ENCODE results near the gene VOPP1.
"Not testable (repeated sequence)": the region's sequence is repeated elsewhere in the genome, so short reads cannot be mapped to it uniquely, and the experiment has no call there.

The VOPP1 gene

DNA sequence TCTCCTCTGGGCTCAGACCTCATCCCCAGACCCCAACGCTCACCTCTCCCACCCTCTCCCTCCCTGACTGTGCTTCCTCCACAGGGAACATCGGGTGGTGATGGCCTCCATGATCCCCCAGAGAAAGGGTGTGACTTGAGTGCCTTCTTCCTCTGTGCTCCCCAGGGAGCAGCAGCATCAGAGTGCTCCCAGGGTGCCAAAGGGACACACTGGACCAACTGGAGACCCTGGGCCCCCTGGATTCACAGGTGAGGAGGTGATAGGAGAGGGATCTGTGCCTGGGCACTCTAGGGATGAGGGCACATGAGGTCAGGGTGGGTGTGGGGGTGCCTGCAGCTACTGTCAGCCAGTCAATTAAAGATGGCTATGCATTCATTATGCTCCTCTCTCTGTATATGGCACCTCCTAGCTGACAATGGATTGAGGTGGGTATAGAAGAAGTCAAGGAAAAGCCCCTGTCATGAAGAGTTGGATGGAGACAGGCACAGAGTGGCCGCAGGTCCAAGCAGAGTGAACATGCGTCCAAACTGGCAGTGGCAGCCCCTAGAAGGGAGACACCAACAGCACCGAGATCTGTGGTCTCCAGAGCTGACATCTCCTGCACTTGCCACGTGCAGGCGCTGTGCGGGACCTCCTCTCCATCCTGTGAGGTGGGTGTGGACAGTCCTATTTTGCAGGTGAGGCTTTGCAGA lies 15.5 kb upstream of the VOPP1 start:
- H3K4me2 ChIP-seq (ENCODE audit: low read length), result no peak overlapping the region
- TF ChIP-seq, protein P1, sequence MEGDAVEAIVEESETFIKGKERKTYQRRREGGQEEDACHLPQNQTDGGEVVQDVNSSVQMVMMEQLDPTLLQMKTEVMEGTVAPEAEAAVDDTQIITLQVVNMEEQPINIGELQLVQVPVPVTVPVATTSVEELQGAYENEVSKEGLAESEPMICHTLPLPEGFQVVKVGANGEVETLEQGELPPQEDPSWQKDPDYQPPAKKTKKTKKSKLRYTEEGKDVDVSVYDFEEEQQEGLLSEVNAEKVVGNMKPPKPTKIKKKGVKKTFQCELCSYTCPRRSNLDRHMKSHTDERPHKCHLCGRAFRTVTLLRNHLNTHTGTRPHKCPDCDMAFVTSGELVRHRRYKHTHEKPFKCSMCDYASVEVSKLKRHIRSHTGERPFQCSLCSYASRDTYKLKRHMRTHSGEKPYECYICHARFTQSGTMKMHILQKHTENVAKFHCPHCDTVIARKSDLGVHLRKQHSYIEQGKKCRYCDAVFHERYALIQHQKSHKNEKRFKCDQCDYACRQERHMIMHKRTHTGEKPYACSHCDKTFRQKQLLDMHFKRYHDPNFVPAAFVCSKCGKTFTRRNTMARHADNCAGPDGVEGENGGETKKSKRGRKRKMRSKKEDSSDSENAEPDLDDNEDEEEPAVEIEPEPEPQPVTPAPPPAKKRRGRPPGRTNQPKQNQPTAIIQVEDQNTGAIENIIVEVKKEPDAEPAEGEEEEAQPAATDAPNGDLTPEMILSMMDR (IDR thresholded peaks at IDR 0.05; ENCODE audit: low read depth, low read length, poor library complexity, severe bottlenecking), result peak; percentile 15
- TF ChIP-seq EZH2phosphoT487 (IDR thresholded peaks at IDR 0.05; ENCODE audit: borderline replicate concordance, low read length), result no peak
- H3K27me3 ChIP-seq (ENCODE audit: control insufficient read depth, low read length), result peaks cover 42% of the 10 kb centered on the region
- H3K9me3 ChIP-seq (ENCODE audit: control insufficient read depth, insufficient read depth, low read length), result no peaks in the 10 kb centered on the region
- no peak overlapping the region for H3K4me3 ChIP-seq (ENCODE audit: low read length)
- H3K27ac ChIP-seq (ENCODE audit: low read depth, low read length), result no peak overlapping the region
- no peaks in the 10 kb centered on the region for H3F3A ChIP-seq (ENCODE audit: control insufficient read depth, insufficient read depth)
- H4K20me1 ChIP-seq (ENCODE audit: control insufficient read depth, insufficient read depth, low read depth, low read length), result no peaks in the 10 kb centered on the region
- H3K4me1 ChIP-seq (ENCODE audit: control insufficient read depth, low read length), result no peaks in the 10 kb centered on the region
- H3K79me2 ChIP-seq (ENCODE audit: control insufficient read depth, low read length), result no peaks in the 10 kb centered on the region
- H3K36me3 ChIP-seq (ENCODE audit: control insufficient read depth, low read length), result no peaks in the 10 kb centered on the region
- no peaks in the 10 kb centered on the region for H3K9me2 ChIP-seq (replicated peaks; ENCODE audit: control insufficient read depth, low read length)

DNA sequence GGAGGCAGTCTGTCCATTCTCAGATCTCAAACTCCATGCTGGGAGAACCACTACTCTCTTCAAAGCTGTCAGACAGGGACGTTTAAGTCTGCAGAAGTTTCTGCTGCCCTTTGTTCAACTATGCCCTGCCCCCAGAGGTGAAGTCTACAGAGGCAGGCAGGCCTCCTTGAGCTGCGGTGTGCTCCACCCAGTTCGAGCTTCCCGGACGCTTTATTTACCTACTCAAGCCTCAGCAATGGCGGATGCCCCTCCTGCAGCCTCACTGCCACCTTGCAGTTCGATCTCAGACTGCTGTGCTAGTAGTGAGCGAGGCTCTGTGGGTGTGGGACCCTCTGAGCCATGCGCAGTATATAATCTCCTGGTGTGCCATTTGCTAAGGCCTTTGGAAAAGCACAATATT lies 10.4 kb upstream of the VOPP1 start:
- peaks cover 16% of the 10 kb centered on the region for H3K27me3 ChIP-seq (ENCODE audit: control insufficient read depth, low read length)
- H4K20me1 ChIP-seq (ENCODE audit: control insufficient read depth, insufficient read depth, low read depth, low read length); H3K4me1 ChIP-seq (ENCODE audit: control insufficient read depth, low read length); H3K4me3 ChIP-seq (ENCODE audit: low read length); H3K4me2 ChIP-seq (ENCODE audit: low read length); H3F3A ChIP-seq (ENCODE audit: control insufficient read depth, insufficient read depth); H3K9me2 ChIP-seq (replicated peaks; ENCODE audit: control insufficient read depth, low read length); H3K36me3 ChIP-seq (ENCODE audit: control insufficient read depth, low read length); H3K27ac ChIP-seq (ENCODE audit: low read depth, low read length); H3K79me2 ChIP-seq (ENCODE audit: control insufficient read depth, low read length); H3K9me3 ChIP-seq (ENCODE audit: control insufficient read depth, insufficient read depth, low read length): not testable (repeated sequence)

DNA sequence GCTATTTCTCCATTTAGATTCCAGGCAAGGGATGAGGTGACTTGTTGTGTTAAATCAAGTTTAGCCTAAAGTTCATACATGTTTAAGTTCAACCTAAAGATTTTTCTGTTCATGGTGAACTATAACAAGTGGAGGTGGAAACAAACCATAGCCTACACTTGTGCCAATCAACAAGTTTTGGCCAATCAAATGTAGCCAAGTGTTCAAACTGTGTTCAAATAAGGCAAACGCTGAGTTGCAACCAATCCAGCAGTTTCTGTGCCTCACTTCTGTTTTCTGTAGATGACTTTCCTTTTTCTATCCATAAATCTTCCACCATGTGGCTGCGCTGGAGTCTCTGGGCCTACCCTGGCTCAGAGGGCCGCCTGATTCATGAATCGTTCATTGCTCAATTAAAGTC lies 4.5 kb upstream of the VOPP1 start:
- peaks cover 3% of the 10 kb centered on the region for H3K79me2 ChIP-seq (ENCODE audit: control insufficient read depth, low read length)
- no peak overlapping the region for H3K4me3 ChIP-seq (ENCODE audit: low read length)
- no peaks in the 10 kb centered on the region for H3K27me3 ChIP-seq (ENCODE audit: control insufficient read depth, low read length)
- peaks cover 1% of the 10 kb centered on the region for H3K36me3 ChIP-seq (ENCODE audit: control insufficient read depth, low read length)
- H4K20me1 ChIP-seq (ENCODE audit: control insufficient read depth, insufficient read depth, low read depth, low read length), result no peaks in the 10 kb centered on the region
- H3K9me3 ChIP-seq (ENCODE audit: control insufficient read depth, insufficient read depth, low read length), result no peaks in the 10 kb centered on the region
- H3F3A ChIP-seq (ENCODE audit: control insufficient read depth, insufficient read depth), result no peaks in the 10 kb centered on the region
- H3K4me1 ChIP-seq (ENCODE audit: control insufficient read depth, low read length), result peaks cover 22% of the 10 kb centered on the region
- no peak overlapping the region for H3K27ac ChIP-seq (ENCODE audit: low read depth, low read length)
- TF ChIP-seq, protein P1 (IDR thresholded peaks at IDR 0.05; ENCODE audit: low read depth, low read length, poor library complexity, severe bottlenecking), result no peak
- no peak for TF ChIP-seq EZH2phosphoT487 (IDR thresholded peaks at IDR 0.05; ENCODE audit: borderline replicate concordance, low read length)
- no peaks in the 10 kb centered on the region for H3K9me2 ChIP-seq (replicated peaks; ENCODE audit: control insufficient read depth, low read length)
- no peak overlapping the region for H3K4me2 ChIP-seq (ENCODE audit: low read length)

DNA sequence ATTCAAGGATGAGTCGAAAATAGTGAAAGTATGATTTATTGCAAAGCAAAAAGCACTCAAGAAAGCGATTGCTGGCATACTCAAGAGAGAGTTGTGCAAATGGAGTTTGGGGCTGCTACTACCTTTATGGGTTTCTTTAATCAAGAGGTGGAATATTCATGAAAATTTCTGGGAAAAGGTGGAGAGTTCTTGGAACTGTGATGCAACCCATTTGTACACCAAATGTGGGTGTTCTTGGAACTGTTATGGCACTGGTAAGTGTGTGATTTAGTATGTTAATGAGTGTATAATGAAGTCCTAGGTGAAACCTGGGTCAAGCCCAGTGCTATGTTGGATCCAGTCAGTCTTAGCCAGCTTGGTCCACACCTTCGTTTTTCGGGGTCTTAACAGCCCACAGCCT lies 3.4 kb upstream of the VOPP1 start:
- Histone ChIP-seq H3K27ac (ENCODE audit: low read depth, low read length) (no peak overlapping the region), H3K4me1 (ENCODE audit: control insufficient read depth, low read length) (peaks cover 27% of the 10 kb centered on the region), H3F3A (ENCODE audit: control insufficient read depth, insufficient read depth) (peaks cover 6% of the 10 kb centered on the region; the same call in 1 of the 2 replicates), H4K20me1 (ENCODE audit: control insufficient read depth, insufficient read depth, low read depth, low read length) (no peaks in the 10 kb centered on the region), H3K27me3 (ENCODE audit: control insufficient read depth, low read length) (no peaks in the 10 kb centered on the region), H3K79me2 (ENCODE audit: control insufficient read depth, low read length) (peaks cover 13% of the 10 kb centered on the region), H3K9me2 (replicated peaks; ENCODE audit: control insufficient read depth, low read length) (no peaks in the 10 kb centered on the region), H3K4me2 (ENCODE audit: low read length) (no peak overlapping the region), H3K36me3 (ENCODE audit: control insufficient read depth, low read length) (peaks cover 4% of the 10 kb centered on the region), H3K4me3 (ENCODE audit: low read length) (no peak overlapping the region), H3K9me3 (ENCODE audit: control insufficient read depth, insufficient read depth, low read length) (no peaks in the 10 kb centered on the region)
- TF ChIP-seq EZH2phosphoT487 (IDR thresholded peaks at IDR 0.05; ENCODE audit: borderline replicate concordance, low read length), result no peak
- TF ChIP-seq, protein P1 (IDR thresholded peaks at IDR 0.05; ENCODE audit: low read depth, low read length, poor library complexity, severe bottlenecking), result no peak

Measured in DOHH2 (cell line).